Lung (tissue), 12 donors: Measurements from ENCODE around the gene CCDC33. TPM values are rescaled to one million over a fixed set of nuclear protein-coding genes. Genes with fewer than 3 reads are reported as not detected.

ENCODE experiments used
- ATAC-seq: fragments of 200-7000 bp; cut with Tn5 transposase; one replicate; pipeline ENCODE4 v1.9.1; 2020; ENCODE audit warnings: moderate number of reproducible peaks; ENCODE audit not compliant: insufficient read depth, low FRiP score
- DNase-seq, 3 donors: peaks; one replicate each; pipeline ENCODE4 v3.0.0-alpha.2; 2013 to 2017
- H3K27ac ChIP-seq, 2 donors: one replicate each; pipeline ENCODE4 v1.5.1; 2013; ENCODE audit warnings: mild to moderate bottlenecking in 2 of 2, moderate library complexity in 2 of 2, control low read depth in 1 of 2, inconsistent platforms in 1 of 2, low read depth in 1 of 2, low read length in 1 of 2
- H3K27me3 ChIP-seq, 3 donors: one replicate each; pipeline ENCODE4 v1.5.1; 2013; ENCODE audit warnings: low read length in 2 of 3; ENCODE audit not compliant: control insufficient read depth in 3 of 3, insufficient read depth in 3 of 3
- H3K36me3 ChIP-seq, 4 donors: one replicate each; pipeline ENCODE4 v1.5.1; 2013; ENCODE audit warnings: low read length in 4 of 4, mild to moderate bottlenecking in 1 of 4, moderate library complexity in 1 of 4; ENCODE audit not compliant: control insufficient read depth in 4 of 4, insufficient read depth in 4 of 4
- H3K4me1 ChIP-seq, 5 donors: one replicate each; pipeline ENCODE4 v1.5.1; 2013; ENCODE audit warnings: low read length in 5 of 5, mild to moderate bottlenecking in 2 of 5, moderate library complexity in 1 of 5; ENCODE audit not compliant: control insufficient read depth in 5 of 5, insufficient read depth in 5 of 5
- H3K4me3 ChIP-seq: one replicate; pipeline ENCODE4 v1.5.1; 2013; ENCODE audit warnings: mild to moderate bottlenecking, control low read depth, moderate library complexity
- H3K9ac ChIP-seq, 2 donors: one replicate each; pipeline ENCODE4 v1.5.1; 2013; ENCODE audit warnings: low read length in 2 of 2, control low read depth in 1 of 2; ENCODE audit not compliant: insufficient read depth in 1 of 2
- H3K9me3 ChIP-seq, 4 donors: one replicate each; pipeline ENCODE4 v1.5.1; 2013; ENCODE audit warnings: low read length in 3 of 4, mild to moderate bottlenecking in 1 of 4, moderate library complexity in 1 of 4; ENCODE audit not compliant: control insufficient read depth in 4 of 4, insufficient read depth in 3 of 4
- WGBS, 2 donors: extraction: QIAGEN DNeasy Blood & Tissue Kit; methylation state at CpG; one replicate each; pipeline ENCODE4 v1.1.7; 2013; 5-methylcytosine and 5-hydroxymethylcytosine counted together
- polyA plus RNA-seq, 2 donors: library from polyadenylated mRNA; stranded (reverse); fragments of 200-250 nt; gene quantifications; one replicate each; pipeline ENCODE4 v1.2.1, GENCODE V29; 2013
- total RNA-seq, 2 donors: library from RNA; depleted of rRNA in 1 of 2; stranded (reverse); fragments of >200 nt in 1 of 2; gene quantifications; one replicate each; pipeline ENCODE4 v1.2.1, GENCODE V29; 2014 to 2021
- TF ChIP-seq, protein P1 (sequence below): IDR thresholded peaks from 2 replicates; pipeline ENCODE4 v1.5.1; 2012; ENCODE audit warnings: mild to moderate bottlenecking; ENCODE audit errors: control extremely low read depth, extremely low read depth
- donor health status: control.
- donor health status: control.
- donor health status: Bipolar disorder and iron deficiency.
- donor health status: healthy.
- donor health status: DM: yes; HTN: yes; CAD: no.

The CCDC33 gene
- total and polyA plus RNA-seq, 4 donors: 4.3 to 14.1 (median 9.1) TPM

GRCh38 chr15:74306781-74307217 is 70.7 kb downstream of the CCDC33 start:
- no peaks in the 10 kb centered on the region for H3K36me3 ChIP-seq
- 60 to 67% methylated on average over 10 of the region's 10 CpGs for WGBS, 2 donors
- peaks cover 0 to 3% (median 0%) of the 10 kb centered on the region in 4 donors for H3K9me3 ChIP-seq
- no peak overlapping the region for H3K4me3 ChIP-seq
- DNase-seq (no peak), ATAC-seq (no peak)
- peaks cover 3 to 13% (median 11%) of the 10 kb centered on the region in 3 donors for H3K27me3 ChIP-seq
- no peak overlapping the region for H3K9ac ChIP-seq
- H3K27ac ChIP-seq: no peak overlapping the region
- peaks cover 0 to 28% (median 4%) of the 10 kb centered on the region in 5 donors for H3K4me1 ChIP-seq
- TF ChIP-seq, protein P1, sequence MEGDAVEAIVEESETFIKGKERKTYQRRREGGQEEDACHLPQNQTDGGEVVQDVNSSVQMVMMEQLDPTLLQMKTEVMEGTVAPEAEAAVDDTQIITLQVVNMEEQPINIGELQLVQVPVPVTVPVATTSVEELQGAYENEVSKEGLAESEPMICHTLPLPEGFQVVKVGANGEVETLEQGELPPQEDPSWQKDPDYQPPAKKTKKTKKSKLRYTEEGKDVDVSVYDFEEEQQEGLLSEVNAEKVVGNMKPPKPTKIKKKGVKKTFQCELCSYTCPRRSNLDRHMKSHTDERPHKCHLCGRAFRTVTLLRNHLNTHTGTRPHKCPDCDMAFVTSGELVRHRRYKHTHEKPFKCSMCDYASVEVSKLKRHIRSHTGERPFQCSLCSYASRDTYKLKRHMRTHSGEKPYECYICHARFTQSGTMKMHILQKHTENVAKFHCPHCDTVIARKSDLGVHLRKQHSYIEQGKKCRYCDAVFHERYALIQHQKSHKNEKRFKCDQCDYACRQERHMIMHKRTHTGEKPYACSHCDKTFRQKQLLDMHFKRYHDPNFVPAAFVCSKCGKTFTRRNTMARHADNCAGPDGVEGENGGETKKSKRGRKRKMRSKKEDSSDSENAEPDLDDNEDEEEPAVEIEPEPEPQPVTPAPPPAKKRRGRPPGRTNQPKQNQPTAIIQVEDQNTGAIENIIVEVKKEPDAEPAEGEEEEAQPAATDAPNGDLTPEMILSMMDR: no peak

GRCh38 chr15:74307827-74308811 is 72.0 kb downstream of the CCDC33 start:
- WGBS, 2 donors: 17 to 27% methylated on average over 19 of the region's 19 CpGs
- H3K36me3 ChIP-seq: no peaks in the 10 kb centered on the region
- no peak overlapping the region for H3K9ac ChIP-seq
- TF ChIP-seq, protein P1: peak; percentile 17
- peak; percentile 55 to 76 (median 72) for DNase-seq
- ATAC-seq: no peak
- peaks cover 0 to 24% (median 4%) of the 10 kb centered on the region in 5 donors for H3K4me1 ChIP-seq
- H3K4me3 ChIP-seq: no peak overlapping the region
- peaks cover 3 to 11% (median 5%) of the 10 kb centered on the region in 3 donors for H3K27me3 ChIP-seq
- no peaks in the 10 kb centered on the region for H3K9me3 ChIP-seq
- no peak overlapping the region for H3K27ac ChIP-seq

- no peak overlapping the region for H3K4me3 ChIP-seq
- no peak overlapping the region for H3K27ac ChIP-seq
- no peak overlapping the region for H3K9ac ChIP-seq
- H3K27me3 ChIP-seq: peaks cover 0 to 3% (median 2%) of the 10 kb centered on the region in 3 donors
- TF ChIP-seq, protein P1: no peak
- no peak for ATAC-seq
- H3K36me3 ChIP-seq: no peaks in the 10 kb centered on the region
- H3K4me1 ChIP-seq: peaks cover 0 to 23% (median 4%) of the 10 kb centered on the region in 5 donors
- DNase-seq: no peak
- whole genome bisulfite sequencing, 2 donors: 68 to 81% methylated on average over 13 of the region's 13 CpGs
- no peaks in the 10 kb centered on the region for H3K9me3 ChIP-seq
Observed at GRCh38 chr15:74311734-74312444, 75.8 kb downstream of the CCDC33 start.
